ENCODE data around the gene TRIM3. TPM values are rescaled to one million over a fixed set of nuclear protein-coding genes. Genes with fewer than 3 reads are reported as not detected.

Gene TRIM3
- total RNA-seq, 4 donors from 2014 or later, result 4.0 to 13.5 (median 7.0) TPM

DNA sequence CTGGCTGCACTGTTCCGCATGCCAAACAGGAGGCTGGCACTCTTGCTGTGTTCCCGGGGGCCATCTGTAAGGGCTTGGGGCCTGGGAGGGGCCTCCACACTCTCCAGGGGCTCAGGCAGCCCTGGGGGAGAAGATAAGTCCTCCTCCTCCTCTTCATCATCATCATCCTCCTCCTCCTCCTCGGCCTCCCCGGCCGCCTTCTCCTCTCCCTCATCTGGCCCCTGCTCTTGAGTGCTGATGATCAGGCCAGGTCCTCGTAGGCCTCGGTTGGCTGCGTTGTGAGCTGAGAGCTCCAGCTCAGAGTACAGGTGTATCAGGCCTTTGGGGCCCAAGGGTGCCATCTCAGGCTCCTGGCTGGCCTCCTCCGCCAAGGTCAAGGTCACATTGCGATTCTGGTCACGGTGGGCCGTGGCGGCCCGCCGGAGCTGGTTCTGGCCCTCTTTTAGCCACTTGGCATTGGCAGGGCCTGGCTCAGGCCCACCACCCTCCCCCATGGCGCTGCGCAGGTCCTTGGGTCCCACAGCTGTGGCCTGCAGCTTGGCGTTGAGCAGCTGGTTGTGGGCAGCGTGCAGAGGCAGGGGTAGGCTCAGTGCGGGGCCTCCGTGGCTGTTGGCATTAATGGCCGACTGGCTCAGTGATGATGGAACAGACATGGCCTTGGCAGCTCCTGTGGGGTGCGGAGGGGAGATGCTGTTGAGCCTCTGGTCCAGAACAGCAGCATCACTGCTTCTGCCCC, 62.9 kb downstream of the TRIM3 start:
- intact Hi-C loops (cut with DNase I), result no loop called here
- WGBS, 2 donors, result 86 to 93% methylated on average over 2 to 7 of the region's 23 CpGs
- DNase-seq, result no peak
- Histone ChIP-seq H3K36me3 (peaks cover 0 to 26% (median 6%) of the 10 kb centered on the region in 3 donors), H3K4me3 (no peak overlapping the region), H3K27me3 (no peaks in the 10 kb centered on the region), H3K4me1 (peaks cover 0 to 16% (median 0%) of the 10 kb centered on the region in 3 donors), H3K9me3 (no peaks in the 10 kb centered on the region), H3K27ac (no peak overlapping the region)
- TF ChIP-seq, protein P1, sequence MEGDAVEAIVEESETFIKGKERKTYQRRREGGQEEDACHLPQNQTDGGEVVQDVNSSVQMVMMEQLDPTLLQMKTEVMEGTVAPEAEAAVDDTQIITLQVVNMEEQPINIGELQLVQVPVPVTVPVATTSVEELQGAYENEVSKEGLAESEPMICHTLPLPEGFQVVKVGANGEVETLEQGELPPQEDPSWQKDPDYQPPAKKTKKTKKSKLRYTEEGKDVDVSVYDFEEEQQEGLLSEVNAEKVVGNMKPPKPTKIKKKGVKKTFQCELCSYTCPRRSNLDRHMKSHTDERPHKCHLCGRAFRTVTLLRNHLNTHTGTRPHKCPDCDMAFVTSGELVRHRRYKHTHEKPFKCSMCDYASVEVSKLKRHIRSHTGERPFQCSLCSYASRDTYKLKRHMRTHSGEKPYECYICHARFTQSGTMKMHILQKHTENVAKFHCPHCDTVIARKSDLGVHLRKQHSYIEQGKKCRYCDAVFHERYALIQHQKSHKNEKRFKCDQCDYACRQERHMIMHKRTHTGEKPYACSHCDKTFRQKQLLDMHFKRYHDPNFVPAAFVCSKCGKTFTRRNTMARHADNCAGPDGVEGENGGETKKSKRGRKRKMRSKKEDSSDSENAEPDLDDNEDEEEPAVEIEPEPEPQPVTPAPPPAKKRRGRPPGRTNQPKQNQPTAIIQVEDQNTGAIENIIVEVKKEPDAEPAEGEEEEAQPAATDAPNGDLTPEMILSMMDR (IDR thresholded peaks at IDR 0.05), result no peak
- TF ChIP-seq POLR2A (IDR thresholded peaks at IDR 0.05), result no peak

GRCh38 chr11:6406370-6406769, 67.4 kb downstream of the TRIM3 start:
- Histone ChIP-seq H3K4me3 (no peak overlapping the region), H3K27ac (no peak overlapping the region), H3K9me3 (no peaks in the 10 kb centered on the region), H3K4me1 (peaks cover 0 to 19% (median 0%) of the 10 kb centered on the region in 3 donors), H3K27me3 (no peaks in the 10 kb centered on the region), H3K36me3 (peaks cover 0 to 50% (median 6%) of the 10 kb centered on the region in 3 donors)
- 29 to 37% methylated on average over 2 of the region's 2 CpGs for WGBS, 2 donors
- intact Hi-C loops (cut with DNase I), result no loop called here
- TF ChIP-seq POLR2A (IDR thresholded peaks at IDR 0.05), result no peak
- TF ChIP-seq, protein P1 (IDR thresholded peaks at IDR 0.05), result no peak
- no peak for DNase-seq

DNA sequence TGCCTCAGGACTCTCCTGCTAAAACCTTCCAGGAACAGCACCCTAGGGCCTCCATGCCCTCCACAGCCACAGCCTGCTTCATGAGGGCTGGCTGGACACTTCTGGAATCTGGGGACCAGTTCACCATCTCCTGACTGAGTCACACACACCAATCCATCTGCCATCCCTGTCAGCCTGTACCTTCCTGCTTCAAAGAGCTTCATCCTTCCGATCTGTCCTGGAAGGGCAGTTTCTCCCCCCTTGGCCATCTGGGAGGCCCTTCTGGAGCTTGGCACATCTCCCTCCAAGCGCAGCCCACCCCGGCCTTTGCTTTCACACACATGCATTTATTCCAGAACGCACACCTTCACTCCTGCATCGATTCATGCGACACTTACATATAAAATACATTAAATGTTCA, 67.9 kb downstream of the TRIM3 start:
- Histone ChIP-seq H3K4me1 (peaks cover 0 to 19% (median 0%) of the 10 kb centered on the region in 3 donors), H3K4me3 (no peak overlapping the region), H3K9me3 (no peaks in the 10 kb centered on the region), H3K36me3 (peaks cover 0 to 49% (median 4%) of the 10 kb centered on the region in 3 donors), H3K27me3 (no peaks in the 10 kb centered on the region), H3K27ac (no peak overlapping the region)
- no peak for TF ChIP-seq POLR2A (IDR thresholded peaks at IDR 0.05)
- TF ChIP-seq, protein P1 (IDR thresholded peaks at IDR 0.05), result no peak
- WGBS, 2 donors, result 93% methylated on average over 6 of the region's 6 CpGs
- intact Hi-C loops (cut with DNase I), result no loop called here
- DNase-seq, result no peak

- no peak overlapping the region for H3K4me3 ChIP-seq
- H3K27ac ChIP-seq, result no peak overlapping the region
- H3K36me3 ChIP-seq, result peaks cover 0 to 49% (median 0%) of the 10 kb centered on the region in 3 donors
- intact Hi-C loops (cut with DNase I), result no loop called here
- 89 to 100% methylated on average over 1 to 4 of the region's 13 CpGs for WGBS, 2 donors
- no peak for TF ChIP-seq POLR2A (IDR thresholded peaks at IDR 0.05)
- TF ChIP-seq, protein P1 (IDR thresholded peaks at IDR 0.05), result no peak
- peaks cover 0 to 19% (median 0%) of the 10 kb centered on the region in 3 donors for H3K4me1 ChIP-seq
- H3K27me3 ChIP-seq, result no peaks in the 10 kb centered on the region
- no peaks in the 10 kb centered on the region for H3K9me3 ChIP-seq
- DNase-seq, result no peak
Observed at GRCh38 chr11:6405052-6405667, 68.6 kb downstream of the TRIM3 start.

DNA sequence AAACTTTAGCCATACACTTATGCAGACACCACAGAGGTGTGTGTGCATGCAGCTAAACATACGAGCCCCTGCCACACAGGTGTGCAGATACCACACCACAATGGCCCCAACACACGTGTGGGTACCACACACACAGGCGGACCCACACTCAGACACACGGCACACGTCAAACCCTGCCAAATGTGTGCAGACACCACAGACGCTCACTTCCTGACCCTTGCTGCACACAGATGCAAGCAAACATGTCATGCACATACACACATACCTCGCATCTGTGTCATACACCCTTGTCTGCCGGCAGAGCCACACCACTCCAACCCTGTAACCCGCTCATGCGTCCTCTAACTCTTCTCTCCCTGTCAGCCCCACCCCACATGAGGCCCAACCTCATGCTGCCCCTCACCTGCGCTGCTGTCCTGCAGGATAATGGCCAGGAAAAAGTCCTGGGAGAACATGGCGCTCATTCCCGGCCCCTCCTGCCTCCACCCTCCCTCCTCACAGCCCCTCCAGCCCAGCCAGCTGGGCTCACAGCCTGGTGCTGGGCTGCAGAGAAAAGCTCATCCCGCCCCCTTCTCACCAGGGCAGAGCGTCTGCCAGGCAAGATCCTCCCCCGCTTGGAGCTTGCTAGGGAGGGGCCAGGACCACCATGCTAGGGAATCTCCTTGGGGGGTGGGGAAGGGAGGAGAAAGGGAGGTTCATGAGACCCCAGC, 69.2 kb downstream of the TRIM3 start:
- intact Hi-C loops (cut with DNase I), result no loop called here
- no peaks in the 10 kb centered on the region for H3K27me3 ChIP-seq
- H3K9me3 ChIP-seq, result no peaks in the 10 kb centered on the region
- WGBS, 2 donors, result 63 to 82% methylated on average over 4 to 11 of the region's 16 CpGs
- peaks cover 0 to 48% (median 0%) of the 10 kb centered on the region in 3 donors for H3K36me3 ChIP-seq
- H3K4me1 ChIP-seq, result peaks cover 0 to 19% (median 0%) of the 10 kb centered on the region in 3 donors
- H3K4me3 ChIP-seq, result no peak overlapping the region
- no peak overlapping the region for H3K27ac ChIP-seq
- TF ChIP-seq POLR2A (IDR thresholded peaks at IDR 0.05), result no peak
- TF ChIP-seq, protein P1 (IDR thresholded peaks at IDR 0.05), result no peak
- DNase-seq, result no peak
